ENCODE results near the gene RUFY1. TPM values are rescaled to one million over a fixed set of nuclear protein-coding genes. Genes with fewer than 3 reads are reported as not detected.
"Not testable (repeated sequence)": the region's sequence is repeated elsewhere in the genome, so short reads cannot be mapped to it uniquely, and the experiment has no call there.

The RUFY1 gene
- total RNA-seq, 2 experiments from 2014 or later: 22.5 to 24.7 TPM

- ChIA-PET POLR2A (interaction anchor here (0.6 kb wide), 1 partner anchor 139 kb away, joined by 3 read pairs; no protein-coding TSS in a partner anchor), CTCF (no interaction called here)
- no peak for ATAC-seq
- no peak for TF ChIP-seq CTCF (IDR thresholded peaks at IDR 0.05)
- no peaks in the 10 kb centered on the region for H3K4me1 Mint-ChIP-seq (ENCODE audit: low read depth)
- H3K4me3 Mint-ChIP-seq: no peak overlapping the region
- H3K9me3 Mint-ChIP-seq: no peaks in the 10 kb centered on the region
- H3K36me3 Mint-ChIP-seq (ENCODE audit: low read depth): no peaks in the 10 kb centered on the region
- no peaks in the 10 kb centered on the region for H3K27me3 Mint-ChIP-seq
- intact Hi-C loops (cut with micrococcal nuclease): no loop called here
- DNase-seq: no peak
- no peak overlapping the region for H3K27ac Mint-ChIP-seq
Observed at GRCh38 chr5:179648410-179648809, 98.1 kb downstream of the RUFY1 start.

- H3K27me3 Mint-ChIP-seq; H3K9me3 Mint-ChIP-seq; CTCF ChIA-PET; intact Hi-C loops (cut with micrococcal nuclease); H3K4me3 Mint-ChIP-seq; ATAC-seq; H3K4me1 Mint-ChIP-seq (ENCODE audit: low read depth); DNase-seq; H3K36me3 Mint-ChIP-seq (ENCODE audit: low read depth); H3K27ac Mint-ChIP-seq: not testable (repeated sequence)
- POLR2A ChIA-PET: interaction anchor here (0.6 kb wide), 1 partner anchor 138 kb away, joined by 3 read pairs; no protein-coding TSS in a partner anchor
Observed at GRCh38 chr5:179649166-179649703, 98.9 kb downstream of the RUFY1 start.

- intact Hi-C loops (cut with micrococcal nuclease); H3K36me3 Mint-ChIP-seq (ENCODE audit: low read depth); H3K4me1 Mint-ChIP-seq (ENCODE audit: low read depth); DNase-seq; CTCF ChIA-PET; H3K27me3 Mint-ChIP-seq; H3K27ac Mint-ChIP-seq; ATAC-seq; H3K9me3 Mint-ChIP-seq; H3K4me3 Mint-ChIP-seq: not testable (repeated sequence)
- POLR2A ChIA-PET: interaction anchor here (0.7 kb wide), 1 partner anchor 83 kb away, joined by 3 read pairs; no protein-coding TSS in a partner anchor
Observed at GRCh38 chr5:179650245-179650644, 99.9 kb downstream of the RUFY1 start.

- H3K36me3 Mint-ChIP-seq (ENCODE audit: low read depth); CTCF ChIA-PET; H3K27me3 Mint-ChIP-seq; H3K4me1 Mint-ChIP-seq (ENCODE audit: low read depth); H3K27ac Mint-ChIP-seq; POLR2A ChIA-PET; ATAC-seq; H3K9me3 Mint-ChIP-seq; intact Hi-C loops (cut with micrococcal nuclease); H3K4me3 Mint-ChIP-seq; DNase-seq: not testable (repeated sequence)
Observed at GRCh38 chr5:179653135-179653534, 102.8 kb downstream of the RUFY1 start.

GRCh38 chr5:179657302-179658178 is 107.2 kb downstream of the RUFY1 start:
- H3K4me3 Mint-ChIP-seq; CTCF ChIA-PET; H3K4me1 Mint-ChIP-seq (ENCODE audit: low read depth); POLR2A ChIA-PET; intact Hi-C loops (cut with micrococcal nuclease); DNase-seq; H3K27ac Mint-ChIP-seq; H3K36me3 Mint-ChIP-seq (ENCODE audit: low read depth); H3K27me3 Mint-ChIP-seq; H3K9me3 Mint-ChIP-seq: not testable (repeated sequence)
- peak; percentile 93 for ATAC-seq

GRCh38 chr5:179658179-179658856 is 108.0 kb downstream of the RUFY1 start:
- intact Hi-C loops (cut with micrococcal nuclease); H3K27ac Mint-ChIP-seq; H3K4me1 Mint-ChIP-seq (ENCODE audit: low read depth); H3K9me3 Mint-ChIP-seq; POLR2A ChIA-PET; DNase-seq; H3K27me3 Mint-ChIP-seq; H3K36me3 Mint-ChIP-seq (ENCODE audit: low read depth): not testable (repeated sequence)
- ATAC-seq: peak; percentile 76
- peak overlapping the region; percentile 63 for H3K4me3 Mint-ChIP-seq
- CTCF ChIA-PET: interaction anchor here (0.6 kb wide), 1 partner anchor 677 kb away, joined by 3 read pairs; no protein-coding TSS in a partner anchor

Other genes starting within 250 kb of the RUFY1 start
- gene ADAMTS2, start 205.1 kb upstream of the RUFY1 start, total RNA-seq: not detected
- gene HNRNPH1, start 73.1 kb downstream of the RUFY1 start, total RNA-seq: 100 to 1,000 TPM; 706 to 709 TPM
- gene CBY3, start 130.5 kb downstream of the RUFY1 start, total RNA-seq: 1 to 10 TPM in 1 of 2 experiments, under 1 TPM in 1; 0.47 to 1.2 TPM
- gene CANX, start 148.4 kb downstream of the RUFY1 start, total RNA-seq: 100 to 1,000 TPM; 431 to 444 TPM
- 10 to 100 TPM; 26.1 to 26.6 TPM for gene MAML1, start 182.3 kb downstream of the RUFY1 start, total RNA-seq
- gene LTC4S, start 243.4 kb downstream of the RUFY1 start, total RNA-seq: 1 to 10 TPM in 1 of 2 experiments, not detected in 1; 1.3 TPM

All from activated CD8-positive, alpha-beta T cell treated with anti-CD3 and anti-CD28 coated beads for 36 hours (primary cell).